HG03558 (cell line): Measurements from ENCODE around the gene SOCS3.

Experiments used
- ATAC-seq: cut with Tn5 transposase; IDR thresholded peaks from one replicate; pipeline ENCODE4 v1.9.1; 2021; ENCODE audit warnings: moderate number of reproducible peaks; ENCODE audit not compliant: unreplicated experiment; ENCODE audit errors: extremely low read depth

Gene SOCS3, protein sequence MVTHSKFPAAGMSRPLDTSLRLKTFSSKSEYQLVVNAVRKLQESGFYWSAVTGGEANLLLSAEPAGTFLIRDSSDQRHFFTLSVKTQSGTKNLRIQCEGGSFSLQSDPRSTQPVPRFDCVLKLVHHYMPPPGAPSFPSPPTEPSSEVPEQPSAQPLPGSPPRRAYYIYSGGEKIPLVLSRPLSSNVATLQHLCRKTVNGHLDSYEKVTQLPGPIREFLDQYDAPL

DNA sequence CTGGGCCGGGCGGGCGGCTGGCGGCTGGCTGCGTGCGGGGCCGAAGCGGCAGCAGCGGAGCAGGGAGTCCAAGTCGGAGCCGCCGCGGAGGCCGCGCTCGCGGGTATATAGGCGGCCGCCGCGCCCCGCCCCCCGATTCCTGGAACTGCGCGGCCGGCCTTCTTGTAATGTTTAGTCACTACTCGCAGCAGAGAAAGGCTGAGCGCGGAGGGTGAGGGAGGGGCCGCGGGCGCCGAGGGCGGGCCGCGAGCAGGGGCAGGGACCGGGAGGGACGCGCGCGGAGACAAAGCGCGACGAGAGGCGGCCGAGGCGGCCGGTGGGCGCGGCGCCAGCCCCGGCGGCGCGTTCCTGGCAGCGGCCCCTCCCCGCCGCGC is at the start of gene SOCS3:
TSS of gene SOCS3 (minus strand) at position 81 of the 374 bp plus-strand sequence. CDS start 982 bp downstream, outside the sequence.
- ATAC-seq, result no peak

DNA sequence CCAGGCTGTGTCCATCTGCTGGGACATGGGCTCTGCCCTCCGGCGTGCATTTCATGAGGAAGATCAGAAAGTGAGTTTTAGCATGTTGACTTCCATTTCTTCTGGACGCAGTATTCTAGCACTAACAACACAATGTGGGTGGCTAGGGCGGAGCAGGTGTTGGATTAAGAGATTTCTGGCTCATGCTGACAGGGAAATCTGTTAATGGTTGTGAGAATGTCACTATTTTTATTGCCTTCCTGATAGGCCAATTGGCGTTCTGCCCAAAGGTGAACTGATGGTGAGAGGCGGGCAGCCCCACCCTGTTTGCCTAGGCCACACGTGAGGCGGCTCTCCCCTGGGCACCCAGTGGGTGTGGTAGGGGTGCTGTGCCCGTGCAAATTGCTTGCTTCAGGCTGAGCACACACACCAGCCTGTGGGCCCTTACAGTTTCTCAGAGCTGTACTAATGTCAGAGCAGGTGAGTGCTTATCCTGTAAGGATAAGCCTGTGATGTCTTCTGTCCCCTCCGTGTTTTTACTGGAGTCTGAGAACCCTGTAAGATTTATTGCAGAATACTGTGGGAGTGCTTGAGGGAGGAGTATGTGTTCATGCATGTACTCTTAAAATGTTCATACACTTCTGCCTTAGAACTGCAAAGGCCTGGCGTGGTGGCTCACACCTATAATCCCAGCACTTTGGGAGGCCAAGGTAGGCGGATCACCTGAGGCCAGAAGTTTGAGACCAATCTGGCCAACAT is 49.5 kb upstream of the SOCS3 start:
- ATAC-seq, result no peak

DNA sequence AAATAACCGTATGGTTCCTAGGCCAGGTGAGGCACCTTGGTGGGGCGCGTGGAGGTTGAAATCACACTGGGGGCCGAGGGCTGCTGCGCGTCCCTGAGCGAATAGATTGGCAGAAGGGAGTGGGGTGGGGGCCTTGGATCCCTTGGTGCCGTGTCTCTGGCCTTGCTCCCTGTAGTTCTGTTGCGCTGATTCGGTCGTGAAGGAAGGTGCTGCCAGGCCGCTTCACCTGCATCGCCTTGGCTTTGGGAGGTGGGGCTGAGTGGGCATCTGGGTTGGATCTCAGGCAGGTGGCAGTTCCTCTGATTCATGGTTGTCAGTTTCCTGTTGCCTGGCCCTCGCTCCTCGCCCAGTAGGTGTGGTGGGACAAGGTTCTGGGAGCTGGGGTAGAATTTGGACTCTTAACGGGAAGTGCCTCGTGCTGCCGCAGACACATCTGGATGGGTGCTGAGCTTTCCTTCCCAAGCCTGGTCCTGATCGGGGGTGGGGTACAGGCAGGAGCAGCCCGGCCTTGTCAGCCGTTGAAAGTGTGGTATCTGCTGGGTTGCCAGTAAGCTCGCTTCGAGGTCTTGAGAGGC is 48.7 kb upstream of the SOCS3 start:
- no peak for ATAC-seq

DNA sequence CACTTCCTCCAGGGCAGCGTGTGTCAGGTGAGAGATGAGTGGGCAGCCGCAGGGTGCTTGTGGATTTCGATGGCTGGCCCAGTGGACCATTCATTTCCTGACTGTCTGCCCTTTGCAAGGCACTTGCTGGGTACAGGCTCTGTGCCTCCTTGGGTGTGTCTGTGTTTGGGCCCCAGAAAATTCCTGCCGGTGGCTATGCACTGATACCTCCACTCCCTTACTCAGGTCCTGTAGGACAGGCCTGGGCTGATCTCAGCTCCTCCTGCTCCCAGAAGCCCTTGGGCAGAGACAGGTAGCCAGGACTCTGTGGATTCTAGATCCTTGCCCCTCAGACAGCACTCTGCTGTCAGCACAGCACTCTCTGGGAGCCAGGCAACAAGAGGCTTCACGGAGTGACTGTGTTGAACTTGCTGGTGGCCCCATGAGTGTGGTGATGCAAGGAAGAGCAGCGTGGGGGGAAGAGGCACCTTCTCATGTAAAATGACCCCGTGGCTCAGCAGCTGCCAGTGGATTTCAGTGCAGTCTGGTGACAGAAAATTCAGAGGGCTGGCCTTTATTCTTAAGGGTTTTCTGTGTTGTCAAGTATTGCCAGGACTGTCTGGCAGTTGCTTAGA is 47.6 kb upstream of the SOCS3 start:
- ATAC-seq, result no peak

DNA sequence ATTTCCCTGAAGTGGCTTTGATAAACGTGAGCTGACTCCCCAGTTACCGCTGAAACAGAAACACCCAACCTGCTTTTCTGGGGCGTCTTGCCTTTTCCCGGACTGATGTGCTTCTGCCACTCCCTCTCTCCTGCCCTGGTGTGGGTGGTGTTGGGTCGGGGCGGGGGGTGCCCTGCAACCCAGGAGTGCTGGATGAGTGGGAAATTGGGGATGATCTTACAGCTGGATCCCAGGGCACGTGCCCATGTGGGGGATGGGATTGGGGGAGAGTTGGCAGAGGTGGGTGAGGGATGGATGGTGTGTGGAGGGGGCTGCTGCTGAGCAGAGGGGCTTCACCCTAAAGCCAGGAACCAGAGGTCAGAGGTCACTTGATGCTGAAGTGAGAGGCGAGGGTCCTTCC is 47.0 kb upstream of the SOCS3 start:
- ATAC-seq, result no peak

DNA sequence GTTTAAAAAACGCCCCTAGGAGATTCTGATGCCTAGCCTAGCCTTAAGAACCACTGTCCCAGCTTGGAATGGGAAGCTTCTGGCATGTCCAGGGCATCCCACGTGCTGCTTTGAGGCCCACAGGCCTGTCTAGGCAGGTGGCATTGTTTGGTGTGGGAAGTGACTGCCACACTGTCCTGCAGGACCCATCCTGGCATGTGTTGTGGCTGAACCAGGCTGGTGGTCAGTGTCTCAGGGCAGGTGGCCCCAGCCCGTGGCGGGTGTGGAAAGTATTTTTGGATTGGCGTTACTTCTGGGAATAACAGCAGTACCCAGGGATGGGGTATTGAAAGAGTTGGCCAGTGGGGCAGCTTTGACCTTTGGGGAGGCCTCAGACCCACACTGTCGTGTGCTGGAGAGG is 46.5 kb upstream of the SOCS3 start:
- ATAC-seq, result no peak

DNA sequence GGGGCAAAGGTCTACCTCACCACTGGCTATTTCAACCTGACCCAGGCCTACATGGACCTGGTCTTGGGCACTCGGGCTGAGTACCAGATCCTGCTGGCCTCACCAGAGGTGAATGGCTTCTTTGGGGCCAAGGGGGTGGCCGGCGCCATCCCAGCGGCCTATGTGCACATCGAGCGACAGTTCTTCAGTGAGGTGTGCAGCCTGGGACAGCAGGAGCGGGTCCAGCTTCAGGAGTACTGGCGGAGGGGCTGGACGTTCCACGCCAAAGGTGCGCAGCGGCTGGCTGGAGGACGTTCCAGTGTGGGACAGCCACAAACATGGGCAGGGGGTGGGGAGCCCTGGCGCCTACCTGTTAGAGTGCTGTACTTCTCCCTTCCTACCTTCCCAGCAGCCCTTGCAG is 43.9 kb upstream of the SOCS3 start:
- no peak for ATAC-seq

DNA sequence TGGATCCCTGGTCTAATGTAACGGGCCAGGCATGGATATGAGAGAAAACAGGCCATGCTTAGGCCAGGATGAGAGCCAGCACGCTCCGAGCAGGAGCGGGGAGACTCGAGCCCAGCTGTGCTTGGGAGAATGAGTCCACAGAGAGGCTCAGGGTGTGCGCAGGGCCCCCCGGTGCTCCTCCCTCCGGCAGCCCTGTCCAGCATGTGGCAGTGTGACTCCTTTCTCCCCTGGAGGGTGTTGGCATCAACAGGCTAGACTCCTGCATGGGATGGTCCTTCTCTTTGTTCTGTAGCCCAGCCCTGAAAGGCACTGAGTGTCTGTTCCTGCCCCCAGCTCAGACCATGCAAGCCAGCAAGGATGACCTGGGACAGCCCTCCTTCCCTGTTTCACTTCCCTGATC is 42.0 kb upstream of the SOCS3 start:
- ATAC-seq, result no peak

DNA sequence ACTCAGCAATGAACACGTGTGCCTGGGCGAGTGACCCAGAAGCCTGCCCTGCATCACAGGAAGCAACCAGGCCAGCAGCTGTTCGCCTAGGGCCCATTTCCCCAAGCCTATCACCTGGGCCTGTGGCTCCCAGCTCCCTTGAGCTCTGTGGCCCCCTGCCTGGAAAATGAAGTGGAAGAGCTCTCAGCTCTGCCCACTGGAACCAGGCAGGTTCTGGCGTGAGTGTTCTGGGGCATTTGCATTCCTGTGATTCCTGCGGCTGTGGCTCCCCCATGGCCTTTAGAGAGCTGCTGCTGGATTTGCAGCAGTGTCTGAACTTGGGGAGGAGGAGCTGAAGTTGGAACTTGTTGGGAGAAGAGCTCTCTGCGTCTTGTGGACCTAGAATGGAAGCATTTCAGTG is 41.4 kb upstream of the SOCS3 start:
- no peak for ATAC-seq

DNA sequence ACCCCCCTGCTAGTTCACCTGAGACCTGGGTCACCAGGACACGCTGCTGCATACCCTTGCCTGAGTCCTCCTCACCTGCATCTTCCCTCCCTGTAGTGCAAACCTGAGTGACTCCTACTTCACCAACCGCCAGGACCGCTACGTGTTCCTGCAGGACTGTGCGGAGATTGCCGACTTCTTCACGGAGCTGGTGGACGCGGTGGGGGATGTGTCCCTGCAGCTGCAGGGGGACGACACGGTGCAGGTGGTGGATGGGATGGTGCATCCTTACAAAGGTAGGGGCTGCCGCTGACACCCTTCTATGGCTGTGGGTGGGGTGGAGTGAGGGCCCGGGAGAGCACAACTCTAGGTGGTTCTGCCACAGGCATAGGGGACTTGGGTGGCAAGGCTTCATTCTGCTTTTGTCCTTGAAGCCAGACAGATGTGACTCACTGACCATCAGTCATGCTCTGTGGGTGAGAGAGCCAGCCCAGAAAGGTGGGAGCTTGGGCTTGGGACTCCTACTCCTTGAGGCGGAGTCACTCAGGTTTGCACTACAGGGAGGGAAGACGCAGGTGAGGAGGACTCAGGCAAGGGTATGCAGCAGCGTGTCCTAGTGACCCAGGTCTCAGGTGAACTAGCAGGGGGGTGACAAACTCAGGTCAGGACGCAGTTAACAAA is 40.8 kb upstream of the SOCS3 start:
- ATAC-seq, result no peak

DNA sequence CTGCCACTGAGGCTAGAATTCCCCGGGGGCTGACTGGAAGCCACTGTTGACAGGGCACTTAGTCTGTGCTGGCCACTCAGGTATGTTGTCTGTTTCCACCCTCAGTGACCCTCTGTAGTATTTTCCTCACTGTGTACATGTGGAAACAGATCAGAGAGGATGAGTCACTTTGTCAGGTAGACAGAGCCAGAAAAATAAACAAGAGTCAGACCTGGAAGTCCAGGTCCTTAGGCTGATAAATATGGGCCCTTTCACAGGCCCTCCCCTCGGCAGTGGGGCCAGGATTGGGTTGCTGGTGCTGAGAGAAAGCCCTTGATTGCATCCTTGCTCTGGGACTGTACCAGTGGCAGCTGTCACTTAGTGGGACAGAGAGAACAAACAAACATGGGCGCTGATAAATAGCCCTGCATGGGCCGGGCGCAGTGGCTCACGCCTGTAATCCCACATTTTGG is 39.8 kb upstream of the SOCS3 start:
- no peak for ATAC-seq

DNA sequence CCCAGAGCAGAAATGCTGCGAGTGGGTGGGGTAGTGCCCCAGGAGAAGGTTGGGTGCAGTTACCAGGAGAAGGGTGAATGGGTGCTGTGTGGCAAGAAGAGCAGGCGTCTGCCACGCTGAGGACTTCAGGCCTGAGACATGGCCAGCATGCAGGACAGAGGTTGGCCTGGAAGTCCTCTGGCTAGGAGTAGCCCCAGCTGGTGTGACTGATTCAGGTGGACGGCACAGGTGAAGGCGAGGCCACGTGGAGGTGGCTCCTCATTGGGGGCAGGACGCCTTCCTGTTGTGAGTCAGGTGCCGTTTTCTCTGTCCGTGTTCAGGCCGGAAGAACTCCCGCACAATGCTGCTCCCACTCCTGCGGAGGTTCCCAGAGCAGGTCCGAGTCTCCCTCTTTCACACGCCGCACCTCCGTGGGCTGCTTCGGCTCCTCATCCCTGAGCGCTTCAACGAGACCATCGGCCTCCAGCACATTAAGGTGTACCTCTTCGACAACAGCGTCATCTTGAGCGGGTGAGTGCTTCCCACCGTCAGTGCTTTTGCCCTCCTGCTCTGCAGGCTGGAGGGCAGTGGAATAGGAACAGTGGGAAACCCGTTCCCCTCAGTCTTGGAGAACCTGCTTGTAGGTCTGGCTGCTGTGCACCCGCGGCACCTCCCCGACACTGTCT is 39.3 kb upstream of the SOCS3 start:
- ATAC-seq, result no peak

DNA sequence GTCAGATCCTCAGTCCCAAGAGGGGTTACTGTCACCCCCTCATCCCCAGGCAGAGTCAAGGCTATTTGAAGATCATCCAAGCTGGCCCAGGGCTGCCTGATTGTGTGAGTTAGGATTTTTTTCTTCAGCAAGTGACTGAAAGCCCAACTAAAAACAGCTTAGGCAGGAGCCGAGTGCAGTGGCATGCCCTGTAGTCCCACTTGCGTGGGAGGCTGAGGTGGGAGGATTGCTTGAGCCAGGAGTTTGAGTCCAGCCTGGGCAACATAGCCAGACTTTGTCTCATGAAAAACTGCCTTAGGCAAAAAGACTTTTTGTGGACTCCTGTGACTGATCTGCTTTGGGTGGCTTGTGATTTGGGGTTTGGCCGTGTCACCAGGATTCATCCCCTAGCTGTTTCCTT is 38.5 kb upstream of the SOCS3 start:
- ATAC-seq, result no peak

DNA sequence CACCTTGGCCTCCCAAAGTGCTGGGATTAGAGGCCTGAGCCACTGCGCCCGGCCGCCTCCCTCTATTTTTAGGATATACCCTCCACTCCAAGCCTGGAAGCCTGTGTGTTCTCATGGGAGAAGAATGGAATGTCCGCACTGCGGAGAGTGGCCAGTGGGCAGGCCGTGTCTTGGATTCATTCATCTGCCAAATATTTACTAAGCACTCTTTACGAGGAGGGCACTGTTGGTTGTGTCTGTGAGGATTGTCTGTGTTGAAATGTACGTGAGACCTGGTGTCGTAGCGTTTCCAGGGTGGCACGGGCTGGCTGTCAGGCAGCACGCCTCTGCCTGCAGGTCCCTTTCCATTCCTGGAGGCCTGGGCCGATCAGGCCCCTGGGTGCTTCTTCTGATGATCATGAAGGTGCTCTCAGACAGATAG is 37.8 kb upstream of the SOCS3 start:
- ATAC-seq, result no peak

DNA sequence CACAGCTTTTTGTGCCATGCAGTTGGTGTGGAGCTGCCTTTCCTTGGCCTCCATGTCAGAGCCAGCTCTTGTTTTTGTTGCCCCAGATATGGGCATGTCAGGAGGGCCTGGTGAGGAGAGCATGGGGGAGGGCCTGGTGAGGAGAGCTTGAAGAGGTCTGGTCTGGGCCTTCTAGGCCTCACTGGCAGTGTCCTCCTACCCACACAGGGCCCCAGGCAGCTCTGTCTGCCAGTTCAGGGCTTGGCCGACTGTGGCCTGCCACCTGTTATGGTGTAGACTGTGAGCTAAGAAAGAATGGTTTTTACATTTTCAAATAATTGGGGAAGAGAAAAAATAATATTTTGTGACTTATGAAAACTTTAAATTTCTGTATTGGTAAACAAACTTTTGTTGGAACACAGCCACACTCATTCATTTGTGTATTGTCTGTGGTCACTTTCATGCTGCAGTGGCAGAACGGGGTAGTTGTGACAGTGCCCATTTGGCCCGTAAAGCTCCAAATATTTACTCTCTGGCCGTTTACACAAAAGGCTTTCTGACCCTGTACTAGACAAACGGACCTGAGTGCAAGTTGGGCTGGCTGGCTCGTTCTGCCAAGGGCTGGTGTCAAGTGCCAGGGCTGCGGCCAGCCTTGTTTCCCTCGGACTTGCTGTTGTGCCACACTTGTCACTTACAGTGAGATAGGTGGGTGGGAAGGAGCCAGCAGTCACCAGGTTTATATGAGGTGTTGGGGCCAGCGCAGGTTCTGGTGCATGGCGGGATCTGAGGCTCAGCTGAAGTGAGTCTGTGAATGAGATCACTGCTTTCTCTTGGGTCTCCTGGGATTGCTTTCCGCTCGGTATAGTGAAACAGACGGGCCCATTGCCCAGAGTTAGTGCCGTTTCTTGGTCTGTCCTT is 36.8 kb upstream of the SOCS3 start:
- no peak for ATAC-seq

DNA sequence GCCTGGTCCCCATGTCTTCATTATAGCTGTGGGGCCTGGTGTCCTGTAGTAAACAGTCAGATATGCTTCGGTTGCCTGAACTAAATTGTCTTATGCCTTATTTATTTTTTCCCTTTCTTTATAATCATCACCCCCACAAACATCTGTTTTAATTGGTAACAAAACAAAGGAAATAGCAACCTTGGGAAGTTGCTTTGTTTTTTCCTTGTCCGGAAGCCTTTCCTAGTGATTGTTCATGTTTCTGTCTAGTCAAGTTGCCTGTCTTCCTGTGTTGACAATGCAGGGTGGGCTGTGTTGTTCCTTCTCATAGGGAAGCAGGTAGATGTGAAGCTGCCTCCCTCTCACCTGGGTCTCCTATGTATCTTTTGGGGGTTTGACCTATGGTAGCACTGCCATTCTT is 35.3 kb upstream of the SOCS3 start:
- ATAC-seq, result no peak

DNA sequence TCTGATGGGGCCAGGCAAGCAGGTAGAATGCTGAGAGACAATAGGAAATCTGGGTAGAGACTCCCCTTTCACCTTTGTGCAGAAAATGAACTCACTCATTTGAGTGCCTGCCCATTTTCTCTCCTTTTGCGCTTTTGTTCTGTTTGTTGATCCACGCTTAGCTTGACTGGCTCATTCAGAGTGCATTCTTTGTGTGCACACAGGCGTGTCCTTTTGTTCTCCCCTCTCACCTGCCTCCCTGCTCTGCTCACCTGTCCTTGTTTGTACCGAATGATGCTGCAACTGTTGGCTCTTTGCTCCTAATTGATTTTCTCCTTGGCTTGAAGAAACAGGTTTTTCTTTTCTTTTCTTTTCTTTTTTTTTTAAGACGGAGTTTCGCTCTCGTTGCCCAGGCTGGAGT is 34.3 kb upstream of the SOCS3 start:
- ATAC-seq, result no peak

DNA sequence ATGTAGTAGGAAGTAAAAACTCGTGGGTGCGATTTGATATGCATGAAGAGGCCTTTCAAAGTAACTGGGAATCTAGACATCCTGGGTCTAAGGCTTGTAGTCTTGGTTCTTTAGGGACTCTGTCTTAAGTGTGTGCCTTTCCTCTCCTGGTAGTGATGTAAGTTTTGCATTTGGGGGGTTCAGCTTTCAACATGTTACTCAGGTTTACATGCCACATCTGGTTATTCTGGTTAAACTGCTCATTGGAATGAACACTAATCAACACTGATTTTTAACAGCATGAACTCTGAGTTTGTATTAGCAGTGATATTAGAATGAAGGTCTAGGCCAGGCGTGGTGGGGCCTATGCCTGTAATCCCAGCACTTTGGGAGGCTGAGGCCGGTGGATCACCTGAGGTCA is 33.7 kb upstream of the SOCS3 start:
- no peak for ATAC-seq

DNA sequence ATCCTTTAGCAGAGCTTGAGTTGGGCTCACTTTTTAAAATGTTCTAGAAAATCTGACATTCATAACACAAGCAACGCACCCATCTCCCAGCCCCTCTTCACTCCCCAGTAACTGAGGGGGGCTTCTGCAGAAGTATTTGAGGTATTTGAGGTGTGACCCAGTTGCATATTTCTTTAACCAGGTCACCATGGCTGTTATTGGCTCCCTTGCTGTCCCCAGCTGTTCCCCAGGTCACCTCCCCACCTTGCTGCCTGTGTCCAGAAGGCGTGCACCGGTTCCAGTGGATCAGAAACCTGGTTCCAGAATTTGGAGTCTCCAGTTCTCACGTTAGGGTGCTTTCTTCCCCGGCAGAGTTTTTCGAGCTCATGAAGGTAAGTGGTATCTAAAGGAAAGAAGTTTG is 32.4 kb upstream of the SOCS3 start:
- ATAC-seq, result no peak
